ENCODE data around the gene SEMA4B.

The SEMA4B gene

GRCh38 chr15:90194655-90195054, 6.5 kb upstream of the SEMA4B start:
- Histone ChIP-seq H3K9ac (ENCODE audit: low read length in 2 of 2) (no peak overlapping the region), H3K4me1 (ENCODE audit: control insufficient read depth, insufficient read depth, low read length) (peaks cover 43% of the 10 kb centered on the region), H3K27me3 (ENCODE audit: control insufficient read depth in 1 of 2, insufficient read depth in 2 of 2, low read length in 2 of 2) (no peaks in the 10 kb centered on the region), H3K27ac (ENCODE audit: low read length) (peak overlapping the region; percentile 31), H3K36me3 (ENCODE audit: control insufficient read depth in 2 of 2, insufficient read depth in 2 of 2, low read length in 2 of 2) (no peaks in the 10 kb centered on the region), H3K4me3 (ENCODE audit: low read length in 2 of 2) (no peak overlapping the region), H3K9me3 (ENCODE audit: control insufficient read depth in 2 of 2, low read length in 2 of 2) (no peaks in the 10 kb centered on the region)

- Histone ChIP-seq H3K9me3 (ENCODE audit: control insufficient read depth in 2 of 2, low read length in 2 of 2) (no peaks in the 10 kb centered on the region), H3K36me3 (ENCODE audit: control insufficient read depth in 2 of 2, insufficient read depth in 2 of 2, low read length in 2 of 2) (peaks cover 0 to 3% of the 10 kb centered on the region in 2 donors), H3K4me1 (ENCODE audit: control insufficient read depth, insufficient read depth, low read length) (peaks cover 44% of the 10 kb centered on the region), H3K27me3 (ENCODE audit: control insufficient read depth in 1 of 2, insufficient read depth in 2 of 2, low read length in 2 of 2) (no peaks in the 10 kb centered on the region), H3K27ac (ENCODE audit: low read length) (peak overlapping the region; percentile 76), H3K9ac (ENCODE audit: low read length in 2 of 2) (peak overlapping the region; percentile 29 to 85), H3K4me3 (ENCODE audit: low read length in 2 of 2) (peak overlapping the region; percentile 75 to 85)
Observed at GRCh38 chr15:90200534-90201129, 498 bp upstream of the SEMA4B start.

- Histone ChIP-seq H3K9ac (ENCODE audit: low read length in 2 of 2) (peak overlapping the region; percentile 71 to 85), H3K27me3 (ENCODE audit: control insufficient read depth in 1 of 2, insufficient read depth in 2 of 2, low read length in 2 of 2) (no peaks in the 10 kb centered on the region), H3K27ac (ENCODE audit: low read length) (peak overlapping the region; percentile 76), H3K9me3 (ENCODE audit: control insufficient read depth in 2 of 2, low read length in 2 of 2) (no peaks in the 10 kb centered on the region), H3K4me3 (ENCODE audit: low read length in 2 of 2) (peak overlapping the region; percentile 75 to 85), H3K36me3 (ENCODE audit: control insufficient read depth in 2 of 2, insufficient read depth in 2 of 2, low read length in 2 of 2) (peaks cover 0 to 5% of the 10 kb centered on the region in 2 donors), H3K4me1 (ENCODE audit: control insufficient read depth, insufficient read depth, low read length) (peaks cover 50% of the 10 kb centered on the region)
Observed at GRCh38 chr15:90201944-90202375, 830 bp downstream of the SEMA4B start.

- peaks cover 50% of the 10 kb centered on the region for H3K4me1 ChIP-seq (ENCODE audit: control insufficient read depth, insufficient read depth, low read length)
- peak overlapping the region in 1 of 2 donors; percentile 85 for H3K9ac ChIP-seq (ENCODE audit: low read length in 2 of 2)
- no peaks in the 10 kb centered on the region for H3K9me3 ChIP-seq (ENCODE audit: control insufficient read depth in 2 of 2, low read length in 2 of 2)
- peaks cover 0 to 5% of the 10 kb centered on the region in 2 donors for H3K36me3 ChIP-seq (ENCODE audit: control insufficient read depth in 2 of 2, insufficient read depth in 2 of 2, low read length in 2 of 2)
- peak overlapping the region; percentile 76 for H3K27ac ChIP-seq (ENCODE audit: low read length)
- H3K4me3 ChIP-seq (ENCODE audit: low read length in 2 of 2), result peak overlapping the region; percentile 75 to 85
- H3K27me3 ChIP-seq (ENCODE audit: control insufficient read depth in 1 of 2, insufficient read depth in 2 of 2, low read length in 2 of 2), result no peaks in the 10 kb centered on the region
Observed at GRCh38 chr15:90202929-90203328, 1.8 kb downstream of the SEMA4B start.

- Histone ChIP-seq H3K27me3 (ENCODE audit: control insufficient read depth in 1 of 2, insufficient read depth in 2 of 2, low read length in 2 of 2) (no peaks in the 10 kb centered on the region), H3K36me3 (ENCODE audit: control insufficient read depth in 2 of 2, insufficient read depth in 2 of 2, low read length in 2 of 2) (peaks cover 0 to 5% of the 10 kb centered on the region in 2 donors), H3K9ac (ENCODE audit: low read length in 2 of 2) (no peak overlapping the region), H3K27ac (ENCODE audit: low read length) (no peak overlapping the region), H3K4me1 (ENCODE audit: control insufficient read depth, insufficient read depth, low read length) (peaks cover 50% of the 10 kb centered on the region), H3K4me3 (ENCODE audit: low read length in 2 of 2) (peak overlapping the region in 1 of 2 donors; percentile 85), H3K9me3 (ENCODE audit: control insufficient read depth in 2 of 2, low read length in 2 of 2) (no peaks in the 10 kb centered on the region)
Observed at GRCh38 chr15:90203473-90203872, 2.3 kb downstream of the SEMA4B start.

- H3K4me3 ChIP-seq (ENCODE audit: low read length in 2 of 2), result peak overlapping the region in 1 of 2 donors; percentile 85
- no peak overlapping the region for H3K9ac ChIP-seq (ENCODE audit: low read length in 2 of 2)
- H3K4me1 ChIP-seq (ENCODE audit: control insufficient read depth, insufficient read depth, low read length), result peaks cover 50% of the 10 kb centered on the region
- no peaks in the 10 kb centered on the region for H3K9me3 ChIP-seq (ENCODE audit: control insufficient read depth in 2 of 2, low read length in 2 of 2)
- no peaks in the 10 kb centered on the region for H3K27me3 ChIP-seq (ENCODE audit: control insufficient read depth in 1 of 2, insufficient read depth in 2 of 2, low read length in 2 of 2)
- peaks cover 0 to 5% of the 10 kb centered on the region in 2 donors for H3K36me3 ChIP-seq (ENCODE audit: control insufficient read depth in 2 of 2, insufficient read depth in 2 of 2, low read length in 2 of 2)
- no peak overlapping the region for H3K27ac ChIP-seq (ENCODE audit: low read length)
Observed at GRCh38 chr15:90203922-90204321, 2.8 kb downstream of the SEMA4B start.

GRCh38 chr15:90205050-90205848, 4.1 kb downstream of the SEMA4B start:
- Histone ChIP-seq H3K27me3 (ENCODE audit: control insufficient read depth in 1 of 2, insufficient read depth in 2 of 2, low read length in 2 of 2) (no peaks in the 10 kb centered on the region), H3K27ac (ENCODE audit: low read length) (no peak overlapping the region), H3K4me3 (ENCODE audit: low read length in 2 of 2) (no peak overlapping the region), H3K9me3 (ENCODE audit: control insufficient read depth in 2 of 2, low read length in 2 of 2) (no peaks in the 10 kb centered on the region), H3K36me3 (ENCODE audit: control insufficient read depth in 2 of 2, insufficient read depth in 2 of 2, low read length in 2 of 2) (peaks cover 6 to 7% of the 10 kb centered on the region in 2 donors), H3K9ac (ENCODE audit: low read length in 2 of 2) (no peak overlapping the region), H3K4me1 (ENCODE audit: control insufficient read depth, insufficient read depth, low read length) (peaks cover 53% of the 10 kb centered on the region)

GRCh38 chr15:90205886-90206285, 4.8 kb downstream of the SEMA4B start:
- peaks cover 54% of the 10 kb centered on the region for H3K4me1 ChIP-seq (ENCODE audit: control insufficient read depth, insufficient read depth, low read length)
- H3K27me3 ChIP-seq (ENCODE audit: control insufficient read depth in 1 of 2, insufficient read depth in 2 of 2, low read length in 2 of 2), result no peaks in the 10 kb centered on the region
- H3K9ac ChIP-seq (ENCODE audit: low read length in 2 of 2), result no peak overlapping the region
- no peak overlapping the region for H3K4me3 ChIP-seq (ENCODE audit: low read length in 2 of 2)
- H3K27ac ChIP-seq (ENCODE audit: low read length), result no peak overlapping the region
- H3K9me3 ChIP-seq (ENCODE audit: control insufficient read depth in 2 of 2, low read length in 2 of 2), result no peaks in the 10 kb centered on the region
- peaks cover 6 to 8% of the 10 kb centered on the region in 2 donors for H3K36me3 ChIP-seq (ENCODE audit: control insufficient read depth in 2 of 2, insufficient read depth in 2 of 2, low read length in 2 of 2)

- no peaks in the 10 kb centered on the region for H3K9me3 ChIP-seq (ENCODE audit: control insufficient read depth in 2 of 2, low read length in 2 of 2)
- H3K4me3 ChIP-seq (ENCODE audit: low read length in 2 of 2), result no peak overlapping the region
- H3K36me3 ChIP-seq (ENCODE audit: control insufficient read depth in 2 of 2, insufficient read depth in 2 of 2, low read length in 2 of 2), result peaks cover 6 to 8% of the 10 kb centered on the region in 2 donors
- H3K27me3 ChIP-seq (ENCODE audit: control insufficient read depth in 1 of 2, insufficient read depth in 2 of 2, low read length in 2 of 2), result no peaks in the 10 kb centered on the region
- H3K4me1 ChIP-seq (ENCODE audit: control insufficient read depth, insufficient read depth, low read length), result peaks cover 58% of the 10 kb centered on the region
- H3K27ac ChIP-seq (ENCODE audit: low read length), result no peak overlapping the region
- H3K9ac ChIP-seq (ENCODE audit: low read length in 2 of 2), result no peak overlapping the region
Observed at GRCh38 chr15:90207252-90207651, 6.1 kb downstream of the SEMA4B start.

GRCh38 chr15:90208356-90208755, 7.2 kb downstream of the SEMA4B start:
- H3K36me3 ChIP-seq (ENCODE audit: control insufficient read depth in 2 of 2, insufficient read depth in 2 of 2, low read length in 2 of 2), result peaks cover 6 to 8% of the 10 kb centered on the region in 2 donors
- no peaks in the 10 kb centered on the region for H3K9me3 ChIP-seq (ENCODE audit: control insufficient read depth in 2 of 2, low read length in 2 of 2)
- no peak overlapping the region for H3K4me3 ChIP-seq (ENCODE audit: low read length in 2 of 2)
- H3K9ac ChIP-seq (ENCODE audit: low read length in 2 of 2), result no peak overlapping the region
- no peak overlapping the region for H3K27ac ChIP-seq (ENCODE audit: low read length)
- H3K4me1 ChIP-seq (ENCODE audit: control insufficient read depth, insufficient read depth, low read length), result peaks cover 56% of the 10 kb centered on the region
- no peaks in the 10 kb centered on the region for H3K27me3 ChIP-seq (ENCODE audit: control insufficient read depth in 1 of 2, insufficient read depth in 2 of 2, low read length in 2 of 2)

GRCh38 chr15:90209591-90209990, 8.5 kb downstream of the SEMA4B start:
- no peak overlapping the region for H3K27ac ChIP-seq (ENCODE audit: low read length)
- H3K9ac ChIP-seq (ENCODE audit: low read length in 2 of 2), result no peak overlapping the region
- H3K9me3 ChIP-seq (ENCODE audit: control insufficient read depth in 2 of 2, low read length in 2 of 2), result no peaks in the 10 kb centered on the region
- H3K4me1 ChIP-seq (ENCODE audit: control insufficient read depth, insufficient read depth, low read length), result peaks cover 47% of the 10 kb centered on the region
- peaks cover 6 to 8% of the 10 kb centered on the region in 2 donors for H3K36me3 ChIP-seq (ENCODE audit: control insufficient read depth in 2 of 2, insufficient read depth in 2 of 2, low read length in 2 of 2)
- H3K4me3 ChIP-seq (ENCODE audit: low read length in 2 of 2), result no peak overlapping the region
- no peaks in the 10 kb centered on the region for H3K27me3 ChIP-seq (ENCODE audit: control insufficient read depth in 1 of 2, insufficient read depth in 2 of 2, low read length in 2 of 2)

All from stomach smooth muscle (tissue), 2 donors.